ENCODE results near the gene SHISA6.

The SHISA6 gene

GRCh38 chr17:11548398-11548797 is 307.4 kb downstream of the SHISA6 start:
- no peak for DNase-seq

GRCh38 chr17:11550431-11550830 is 309.4 kb downstream of the SHISA6 start:
- DNase-seq: no peak

DNA sequence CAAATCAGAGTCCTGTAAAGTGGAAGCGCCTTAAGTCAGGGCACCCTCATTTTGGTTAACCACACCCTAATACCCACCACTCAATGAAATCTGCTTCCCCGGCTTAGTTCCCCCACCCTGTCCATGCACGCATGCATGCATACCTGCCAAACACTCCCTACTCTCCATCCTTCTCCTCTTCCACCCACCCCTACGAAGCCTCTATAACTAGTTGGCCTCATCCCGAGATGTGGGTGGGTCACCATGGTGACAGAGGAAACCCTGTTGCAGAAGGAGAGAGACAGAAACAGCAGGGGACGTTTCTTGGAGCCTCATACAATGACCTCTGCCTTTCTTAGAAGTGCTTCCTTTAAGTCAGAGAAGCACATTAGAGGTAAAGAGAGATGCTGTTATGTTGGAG is 310.4 kb downstream of the SHISA6 start:
- no peak for DNase-seq

GRCh38 chr17:11553135-11553534 is 312.1 kb downstream of the SHISA6 start:
- DNase-seq: no peak

DNA sequence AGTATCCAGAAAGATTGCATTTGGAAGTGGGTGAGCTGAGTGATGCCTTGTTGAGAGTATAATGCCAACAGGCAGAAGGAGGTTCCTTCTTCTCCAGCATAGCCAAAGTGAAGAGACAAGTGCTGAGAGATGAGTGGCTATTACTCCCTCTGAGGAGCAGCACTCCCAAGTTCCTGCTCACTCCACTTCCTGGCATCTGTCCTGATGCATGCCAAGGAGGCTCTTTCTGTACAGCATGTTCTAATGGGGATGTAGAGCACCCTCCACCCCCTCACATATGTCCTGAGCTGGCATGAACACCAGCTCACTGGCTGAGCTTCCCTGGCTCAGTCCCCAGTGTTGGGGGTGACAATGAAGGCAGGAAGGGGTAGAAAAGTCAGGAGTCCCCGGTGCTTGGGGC is 313.0 kb downstream of the SHISA6 start:
- DNase-seq: no peak

- no peak for DNase-seq
Measured at GRCh38 chr17:11554542-11554941, 313.5 kb downstream of the SHISA6 start.

DNA sequence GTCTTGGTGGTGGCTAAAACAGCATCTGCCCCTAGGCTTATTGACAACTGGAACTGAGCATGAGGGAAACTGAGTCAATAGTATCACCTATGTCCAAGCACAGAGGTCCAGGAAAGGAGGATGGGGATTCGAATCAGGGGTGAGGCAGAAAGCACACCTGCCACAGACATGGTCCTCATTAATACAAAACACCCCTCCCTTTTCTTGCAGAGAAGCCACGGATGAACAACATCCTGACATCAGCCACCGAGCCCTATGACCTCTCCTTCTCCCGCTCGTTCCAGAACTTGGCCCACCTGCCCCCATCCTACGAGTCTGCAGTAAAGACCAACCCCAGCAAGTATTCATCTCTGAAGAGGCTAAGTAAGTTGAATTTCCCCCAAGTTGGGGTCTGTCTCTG is 314.5 kb downstream of the SHISA6 start:
- no peak for DNase-seq

- DNase-seq: no peak
Measured at GRCh38 chr17:11557727-11558452, 316.9 kb downstream of the SHISA6 start.

DNA sequence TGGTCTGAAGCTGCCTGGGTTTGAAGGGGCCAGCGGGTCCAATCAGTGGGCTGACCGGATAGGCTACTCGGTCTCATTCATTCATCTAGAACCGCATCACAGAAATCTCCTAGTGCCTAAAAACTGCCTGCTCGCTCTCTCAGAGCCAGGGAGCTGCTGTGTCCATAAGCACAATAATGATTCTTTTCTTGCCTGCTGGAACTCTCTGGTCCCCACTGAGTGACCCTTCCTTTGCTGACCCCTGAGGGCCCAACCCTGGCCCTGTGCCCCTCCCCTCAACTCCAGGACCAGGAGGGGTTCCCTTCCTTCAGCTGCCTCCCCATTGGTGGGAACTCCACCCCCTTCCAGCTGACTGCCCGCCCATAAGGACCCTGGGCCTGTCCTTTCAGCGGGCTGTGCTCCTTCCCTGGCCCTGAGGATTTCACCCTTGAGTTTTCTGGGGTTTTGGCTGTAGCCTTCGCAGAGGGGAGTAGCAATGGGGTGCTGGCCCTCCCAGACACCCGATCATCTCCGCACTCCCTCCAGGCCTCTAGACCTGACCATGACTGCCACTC is 317.7 kb downstream of the SHISA6 start:
- no peak for DNase-seq

GRCh38 chr17:11559601-11560000 is 318.6 kb downstream of the SHISA6 start:
- DNase-seq: no peak

DNA sequence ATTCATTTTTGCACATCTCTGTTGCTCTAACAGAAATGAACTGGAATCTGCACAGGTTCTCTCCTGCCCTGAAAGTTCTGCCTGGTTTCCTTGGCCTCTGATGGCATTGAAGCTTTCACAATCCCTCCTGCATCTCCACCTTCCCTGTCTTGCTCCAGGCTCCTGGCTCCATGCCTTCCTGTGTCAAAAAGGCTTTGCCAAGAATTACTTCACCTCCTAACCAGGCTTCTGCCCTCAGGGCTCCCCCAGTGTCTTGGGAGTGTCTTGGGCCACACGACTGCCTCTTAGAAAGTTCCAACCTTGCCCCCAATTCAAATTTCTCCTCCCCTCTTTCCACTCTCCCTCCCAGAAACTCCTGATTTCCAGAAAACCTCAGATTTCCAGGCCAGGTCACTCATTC is 320.3 kb downstream of the SHISA6 start:
- DNase-seq: no peak

- DNase-seq: no peak
Measured at GRCh38 chr17:11561702-11562101, 320.7 kb downstream of the SHISA6 start.

GRCh38 chr17:11564589-11565380 is 323.8 kb downstream of the SHISA6 start:
- DNase-seq: no peak

DNA sequence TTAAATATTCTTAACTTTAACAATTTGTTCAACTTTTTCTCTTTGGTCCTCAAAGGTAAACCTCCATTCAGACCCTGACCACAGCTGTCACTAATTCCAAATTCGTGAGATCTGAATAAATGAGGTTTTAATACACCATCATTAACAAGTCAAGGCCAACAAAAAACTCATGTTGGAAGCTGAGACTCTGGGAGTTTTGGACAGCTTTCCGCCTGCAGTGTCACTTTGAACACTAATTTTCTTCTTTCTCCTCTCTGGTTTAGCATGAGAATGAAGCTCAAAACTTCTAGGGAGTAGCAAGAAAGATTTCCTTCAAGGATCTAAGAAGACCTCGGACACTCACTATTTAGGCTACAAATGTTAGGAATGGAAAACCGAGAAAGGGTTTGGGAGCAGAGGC is 324.6 kb downstream of the SHISA6 start:
- no peak for DNase-seq

- no peak for DNase-seq
Measured at GRCh38 chr17:11578998-11579397, 338.0 kb downstream of the SHISA6 start.

- no peak for DNase-seq
Measured at GRCh38 chr17:11580677-11581076, 339.7 kb downstream of the SHISA6 start.

DNA sequence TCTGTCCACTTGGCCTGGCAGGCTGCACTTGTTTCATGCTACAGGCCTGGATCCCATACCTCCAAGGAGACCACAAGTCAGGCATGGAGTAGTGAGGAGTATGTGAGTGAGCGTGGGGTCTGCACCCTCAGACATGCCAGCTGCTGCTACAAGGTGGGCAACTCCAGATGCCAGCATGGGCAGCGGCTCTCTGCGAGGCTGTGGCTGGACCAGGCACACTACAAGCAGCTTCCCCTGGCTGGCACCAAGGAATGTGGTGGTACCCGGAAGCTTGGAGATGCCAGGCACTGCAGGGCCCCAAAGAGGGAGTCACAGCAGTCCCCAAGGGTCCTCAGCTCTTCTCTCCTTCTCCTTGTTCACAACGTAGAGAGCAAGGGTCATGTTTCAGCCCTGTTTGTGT is 341.2 kb downstream of the SHISA6 start:
- DNase-seq: no peak

DNA sequence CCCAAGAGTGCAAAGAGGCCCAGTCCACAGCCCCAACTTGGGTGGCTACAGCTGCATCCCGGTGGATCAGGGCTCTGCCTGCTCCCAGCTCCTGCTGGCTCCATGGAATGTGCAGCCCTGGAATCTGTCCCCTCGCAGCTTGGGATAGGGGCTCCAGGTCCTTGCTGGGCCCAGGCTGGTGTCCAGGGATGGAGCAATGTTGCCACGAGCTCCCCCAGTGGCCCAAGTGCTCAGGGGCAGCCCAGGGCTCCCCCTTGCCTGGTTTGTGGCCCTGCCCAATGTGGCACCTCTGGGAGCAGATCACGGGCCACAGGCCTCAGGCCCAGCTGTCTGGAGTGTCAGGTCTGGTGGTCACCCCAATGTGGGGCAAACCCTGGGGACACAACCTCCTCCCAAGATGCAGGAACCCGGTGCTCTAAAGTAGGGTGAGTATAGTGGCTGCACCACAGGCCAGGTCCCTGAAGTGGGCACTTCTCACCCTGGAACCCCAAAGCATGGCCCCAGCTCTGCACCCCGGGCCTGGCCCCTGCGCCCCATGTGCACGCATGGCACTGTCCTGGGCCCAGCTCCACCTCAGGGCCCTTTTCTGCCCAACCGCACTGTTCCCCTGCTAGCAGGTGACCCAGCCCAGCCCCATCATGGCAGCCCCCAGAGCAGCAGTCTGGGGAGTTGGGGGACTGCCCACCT is 342.4 kb downstream of the SHISA6 start:
- DNase-seq: no peak

- no peak for DNase-seq
Measured at GRCh38 chr17:11589716-11590115, 348.7 kb downstream of the SHISA6 start.

GRCh38 chr17:11598274-11599221 is 357.5 kb downstream of the SHISA6 start, which contains the start of gene DNAH9:
DNAH9 (plus strand) TSS chr17:11598470; CDS start chr17:11598499, 29 bp downstream.
- peak; percentile 48 for DNase-seq

- DNase-seq: no peak
Measured at GRCh38 chr17:11601661-11602060, 360.6 kb downstream of the SHISA6 start.

GRCh38 chr17:11608396-11608795 is 367.4 kb downstream of the SHISA6 start:
- no peak for DNase-seq
